HEK293 (cell line): ENCODE data around the gene SLC28A3.

Source experiments
- CTCF ChIA-PET: fragments of 350-600 bp; formaldehyde crosslinking; extraction: SDS; loops from one replicate; lab custom pipeline; 2021; ENCODE audit warnings: antibody characterized with exemption; lab: Yijun Ruan, JAX
- POLR2A ChIA-PET: fragments of 300-600 bp; formaldehyde crosslinking; extraction: SDS; loops from one replicate; lab custom pipeline; 2020; ENCODE audit warnings: antibody characterized with exemption, inconsistent platforms; lab: Yijun Ruan, JAX
- H3K27ac ChIP-seq: fragments of 200-500 bp; sonication (Bioruptor generic); 2 replicates; pipeline ENCODE4 v1.5.1; 2014; ENCODE audit warnings: low read depth, low read length, control low read depth, inconsistent platforms; ENCODE audit errors: extremely low read depth
- H3K36me3 ChIP-seq, 2 experiments: fragments of 200-500 bp in 1 of 2; sonication (Bioruptor generic) in 1 of 2; 1 replicate in 1 of 2; 2 replicates in 1 of 2; pipeline ENCODE4 v1.5.1; 2014 to 2017; ENCODE audit warnings: inconsistent platforms in 2 of 2, low read length in 2 of 2; ENCODE audit not compliant: control insufficient read depth in 2 of 2, insufficient read depth in 1 of 2
- H3K4me1 ChIP-seq: fragments of 200-500 bp; sonication (Bioruptor generic); 2 replicates; pipeline ENCODE4 v1.5.1; 2014; ENCODE audit warnings: mild to moderate bottlenecking, low read length, inconsistent platforms; ENCODE audit not compliant: control insufficient read depth, insufficient read depth
- H3K4me3 ChIP-seq: 2 replicates; pipeline ENCODE4 v1.5.1; 2011; ENCODE audit warnings: low read depth, mild to moderate bottlenecking, control low read depth, low read length, moderate library complexity
- H3K9me3 ChIP-seq: fragments of 200-500 bp; sonication (Bioruptor generic); 2 replicates; pipeline ENCODE4 v1.5.1; 2014; ENCODE audit warnings: low read depth, low read length, inconsistent platforms; ENCODE audit not compliant: control insufficient read depth, insufficient read depth
- GLIS2 ChIP-seq: fragments of 450-650 bp; formaldehyde crosslinking; IDR thresholded peaks from 2 replicates; pipeline ENCODE4 v1.5.1; 2016; ENCODE audit warnings: missing biosample characterization, missing genetic modification characterization
- MYNN ChIP-seq: fragments of 450-650 bp; formaldehyde crosslinking; IDR thresholded peaks from 2 replicates; pipeline ENCODE4 v1.5.1; 2016; ENCODE audit warnings: missing biosample characterization, missing genetic modification characterization, borderline replicate concordance
- REST ChIP-seq: fragments of 450-650 bp; formaldehyde crosslinking; IDR thresholded peaks from 2 replicates; pipeline ENCODE4 v1.5.1; 2016; ENCODE audit warnings: missing biosample characterization, missing genetic modification characterization
- SP3 ChIP-seq: fragments of 450-650 bp; formaldehyde crosslinking; IDR thresholded peaks from 2 replicates; pipeline ENCODE4 v1.5.1; 2016; ENCODE audit warnings: missing biosample characterization, missing genetic modification characterization
- TRIM28 ChIP-seq: IDR thresholded peaks from 2 replicates; pipeline ENCODE4 v1.6.1; 2011; ENCODE audit warnings: low read length, control low read depth, borderline replicate concordance
- WT1 ChIP-seq: fragments of 450-650 bp; formaldehyde crosslinking; IDR thresholded peaks from 2 replicates; pipeline ENCODE4 v1.5.1; 2016; ENCODE audit warnings: missing biosample characterization, missing genetic modification characterization
- ZNF121 ChIP-seq: fragments of 450-650 bp; formaldehyde crosslinking; IDR thresholded peaks from 2 replicates; pipeline ENCODE4 v1.5.1; 2016; ENCODE audit warnings: missing biosample characterization, missing genetic modification characterization
- ZNF157 ChIP-seq: fragments of 450-650 bp; formaldehyde crosslinking; IDR thresholded peaks from 2 replicates; pipeline ENCODE4 v1.5.1; 2016; ENCODE audit warnings: missing biosample characterization, missing genetic modification characterization
- ZNF18 ChIP-seq: fragments of 450-650 bp; formaldehyde crosslinking; IDR thresholded peaks from 2 replicates; pipeline ENCODE4 v1.5.1; 2016; ENCODE audit warnings: missing biosample characterization, missing genetic modification characterization
- ZNF221 ChIP-seq: fragments of 450-650 bp; formaldehyde crosslinking; IDR thresholded peaks from 2 replicates; pipeline ENCODE4 v1.5.1; 2017; ENCODE audit warnings: missing biosample characterization, missing genetic modification characterization, borderline replicate concordance
- ZNF274 ChIP-seq, 2 experiments: fragments of 200-500 bp in 1 of 2; fragments of 450-650 bp in 1 of 2; sonication (Bioruptor generic) in 1 of 2; formaldehyde crosslinking in 1 of 2; IDR thresholded peaks; 2 replicates each; pipeline versions ENCODE4 v1.5.1 to v1.6.1; 2014 to 2016; ENCODE audit warnings: borderline replicate concordance in 1 of 2, inconsistent platforms in 1 of 2, low read length in 1 of 2, missing biosample characterization in 1 of 2, missing genetic modification characterization in 1 of 2
- ZNF366 ChIP-seq: fragments of 450-650 bp; formaldehyde crosslinking; conservative IDR thresholded peaks from 2 replicates; pipeline ENCODE4 v1.5.1; 2016; ENCODE audit warnings: missing biosample characterization, missing genetic modification characterization
- ZNF423 ChIP-seq: fragments of 450-650 bp; formaldehyde crosslinking; IDR thresholded peaks from 2 replicates; pipeline ENCODE4 v1.5.1; 2016; ENCODE audit warnings: missing biosample characterization, missing genetic modification characterization
- ZNF501 ChIP-seq: fragments of 450-650 bp; formaldehyde crosslinking; IDR thresholded peaks from 2 replicates; pipeline ENCODE4 v1.5.1; 2016; ENCODE audit warnings: missing biosample characterization, missing genetic modification characterization
- ZNF514 ChIP-seq: fragments of 450-650 bp; formaldehyde crosslinking; IDR thresholded peaks from 2 replicates; pipeline ENCODE4 v1.5.1; 2016; ENCODE audit warnings: missing biosample characterization, missing genetic modification characterization
- ZNF529 ChIP-seq: fragments of 450-650 bp; formaldehyde crosslinking; IDR thresholded peaks from 2 replicates; pipeline ENCODE4 v1.5.1; 2017; ENCODE audit warnings: missing genetic modification characterization, missing biosample characterization; ENCODE audit not compliant: insufficient replicate concordance
- ZNF530 ChIP-seq: fragments of 450-650 bp; formaldehyde crosslinking; IDR thresholded peaks from 2 replicates; pipeline ENCODE4 v1.5.1; 2016; ENCODE audit warnings: low read depth, missing biosample characterization, missing genetic modification characterization
- ZNF549 ChIP-seq: fragments of 450-650 bp; IDR thresholded peaks from 2 replicates; pipeline ENCODE4 v1.5.1; 2018; ENCODE audit warnings: missing biosample characterization, missing genetic modification characterization, mild to moderate bottlenecking, inconsistent platforms, moderate library complexity
- ZNF585B ChIP-seq: fragments of 450-650 bp; formaldehyde crosslinking; IDR thresholded peaks from 2 replicates; pipeline ENCODE4 v1.5.1; 2016; ENCODE audit warnings: missing biosample characterization, missing genetic modification characterization
- ZNF747 ChIP-seq: fragments of 450-650 bp; formaldehyde crosslinking; IDR thresholded peaks from 2 replicates; pipeline ENCODE4 v1.5.1; 2016; ENCODE audit warnings: missing biosample characterization, missing genetic modification characterization
- TF ChIP-seq, protein P1 (sequence below): fragments of 450-650 bp; formaldehyde crosslinking; IDR thresholded peaks from 2 replicates; pipeline ENCODE4 v1.5.1; 2016; ENCODE audit warnings: missing biosample characterization, missing genetic modification characterization

Gene SLC28A3

GRCh38 chr9:84374516-84374915 is 34.0 kb upstream of the SLC28A3 start:
- Histone ChIP-seq H3K27ac (no peak overlapping the region), H3K9me3 (no peaks in the 10 kb centered on the region), H3K4me3 (no peak overlapping the region), H3K36me3 (no peaks in the 10 kb centered on the region), H3K4me1 (no peaks in the 10 kb centered on the region)
- CTCF ChIA-PET: no interaction called here
- TF ChIP-seq TRIM28: no peak
- TF ChIP-seq, protein P1, sequence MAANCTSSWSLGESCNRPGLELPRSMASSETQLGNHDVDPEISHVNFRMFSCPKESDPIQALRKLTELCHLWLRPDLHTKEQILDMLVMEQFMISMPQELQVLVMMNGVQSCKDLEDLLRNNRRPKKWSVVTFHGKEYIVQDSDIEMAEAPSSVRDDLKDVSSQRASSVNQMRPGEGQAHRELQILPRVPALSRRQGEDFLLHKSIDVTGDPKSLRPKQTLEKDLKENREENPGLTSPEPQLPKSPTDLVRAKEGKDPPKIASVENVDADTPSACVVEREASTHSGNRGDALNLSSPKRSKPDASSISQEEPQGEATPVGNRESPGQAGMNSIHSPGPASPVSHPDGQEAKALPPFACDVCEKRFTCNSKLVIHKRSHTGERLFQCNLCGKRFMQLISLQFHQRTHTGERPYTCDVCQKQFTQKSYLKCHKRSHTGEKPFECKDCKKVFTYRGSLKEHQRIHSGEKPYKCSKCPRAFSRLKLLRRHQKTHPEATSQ (tag by site-specific recombination): no peak
- no peak for TF ChIP-seq ZNF423 (tag by site-specific recombination)
- no peak for TF ChIP-seq ZNF157 (tag by site-specific recombination)
- no peak for TF ChIP-seq ZNF274 (IDR thresholded peaks at IDR 0.05; ENCODE audit: low read length)
- no peak for TF ChIP-seq ZNF274 (tag by site-specific recombination; IDR thresholded peaks at IDR 0.05; ENCODE audit: borderline replicate concordance)
- TF ChIP-seq ZNF18 (tag by site-specific recombination): no peak
- POLR2A ChIA-PET: no interaction called here

GRCh38 chr9:84374013-84374412 is 33.5 kb upstream of the SLC28A3 start:
- ChIA-PET CTCF (interaction anchor here (0.6 kb wide), 1 partner anchor 23 kb away, joined by 4 read pairs; no protein-coding TSS in a partner anchor), POLR2A (no interaction called here)
- H3K27ac ChIP-seq: no peak overlapping the region
- TF ChIP-seq ZNF747 (tag by site-specific recombination) (no peak), ZNF121 (tag by site-specific recombination) (no peak), ZNF585B (no peak), WT1 (tag by site-specific recombination) (no peak), ZNF221 (tag by site-specific recombination) (no peak), ZNF514 (no peak), SP3 (tag by site-specific recombination) (no peak), ZNF529 (tag by site-specific recombination) (no peak), ZNF549 (tag by site-specific recombination) (no peak), REST (tag by site-specific recombination) (no peak), ZNF501 (tag by site-specific recombination) (no peak), GLIS2 (no peak), ZNF530 (tag by site-specific recombination) (no peak), ZNF366 (tag by site-specific recombination) (no peak), MYNN (tag by site-specific recombination) (no peak)
- H3K4me3 ChIP-seq: no peak overlapping the region
- H3K9me3 ChIP-seq: no peaks in the 10 kb centered on the region
- H3K4me1 ChIP-seq: no peaks in the 10 kb centered on the region
- H3K36me3 ChIP-seq: no peaks in the 10 kb centered on the region
